22Rv1 (cell line): Measurements from ENCODE around the gene DLG1.

ENCODE experiments used
- ZFX ChIP-seq: fragments of 450-650 bp; IDR thresholded peaks from 2 replicates; pipeline ENCODE4 v1.6.1; 2017; ENCODE audit warnings: antibody characterized with exemption, borderline replicate concordance
- TF ChIP-seq, protein P1 (sequence below): fragments of 450-650 bp; IDR thresholded peaks from 2 replicates; pipeline ENCODE4 v1.5.1; 2017; ENCODE audit warnings: mild to moderate bottlenecking

DNA sequence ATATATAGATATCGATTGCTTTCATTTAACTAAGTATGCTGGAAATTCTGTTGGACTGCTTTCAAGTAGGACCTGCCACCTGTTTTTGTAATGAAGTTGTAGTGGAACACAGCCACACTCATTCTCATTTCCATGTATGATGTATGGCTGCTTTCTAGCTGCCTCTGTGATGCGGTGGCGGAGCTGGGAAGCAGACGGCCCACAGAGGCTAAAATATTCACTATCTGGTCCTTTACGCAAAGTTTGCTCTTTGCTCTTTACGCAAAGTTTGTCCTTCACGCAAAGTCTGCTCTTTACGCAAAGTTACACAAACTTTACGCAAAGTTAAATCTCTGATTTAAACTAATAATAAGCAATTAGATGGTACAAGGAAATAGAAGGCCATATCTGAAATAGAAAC is 91.5 kb downstream of the DLG1 start:
- TF ChIP-seq, protein P1, sequence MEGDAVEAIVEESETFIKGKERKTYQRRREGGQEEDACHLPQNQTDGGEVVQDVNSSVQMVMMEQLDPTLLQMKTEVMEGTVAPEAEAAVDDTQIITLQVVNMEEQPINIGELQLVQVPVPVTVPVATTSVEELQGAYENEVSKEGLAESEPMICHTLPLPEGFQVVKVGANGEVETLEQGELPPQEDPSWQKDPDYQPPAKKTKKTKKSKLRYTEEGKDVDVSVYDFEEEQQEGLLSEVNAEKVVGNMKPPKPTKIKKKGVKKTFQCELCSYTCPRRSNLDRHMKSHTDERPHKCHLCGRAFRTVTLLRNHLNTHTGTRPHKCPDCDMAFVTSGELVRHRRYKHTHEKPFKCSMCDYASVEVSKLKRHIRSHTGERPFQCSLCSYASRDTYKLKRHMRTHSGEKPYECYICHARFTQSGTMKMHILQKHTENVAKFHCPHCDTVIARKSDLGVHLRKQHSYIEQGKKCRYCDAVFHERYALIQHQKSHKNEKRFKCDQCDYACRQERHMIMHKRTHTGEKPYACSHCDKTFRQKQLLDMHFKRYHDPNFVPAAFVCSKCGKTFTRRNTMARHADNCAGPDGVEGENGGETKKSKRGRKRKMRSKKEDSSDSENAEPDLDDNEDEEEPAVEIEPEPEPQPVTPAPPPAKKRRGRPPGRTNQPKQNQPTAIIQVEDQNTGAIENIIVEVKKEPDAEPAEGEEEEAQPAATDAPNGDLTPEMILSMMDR = no peak
- TF ChIP-seq ZFX = no peak
